GM21786 (cell line): ENCODE results near the gene ARHGEF17.

Experiments used
- ATAC-seq: cut with Tn5 transposase; IDR thresholded peaks from one replicate; pipeline ENCODE4 v1.9.1; 2021; ENCODE audit not compliant: unreplicated experiment

The ARHGEF17 gene

GRCh38 chr11:73331138-73331916 lies 23.3 kb downstream of the ARHGEF17 start:
- ATAC-seq: no peak

- ATAC-seq: no peak
Observed at GRCh38 chr11:73333173-73333572, 25.1 kb downstream of the ARHGEF17 start.

DNA sequence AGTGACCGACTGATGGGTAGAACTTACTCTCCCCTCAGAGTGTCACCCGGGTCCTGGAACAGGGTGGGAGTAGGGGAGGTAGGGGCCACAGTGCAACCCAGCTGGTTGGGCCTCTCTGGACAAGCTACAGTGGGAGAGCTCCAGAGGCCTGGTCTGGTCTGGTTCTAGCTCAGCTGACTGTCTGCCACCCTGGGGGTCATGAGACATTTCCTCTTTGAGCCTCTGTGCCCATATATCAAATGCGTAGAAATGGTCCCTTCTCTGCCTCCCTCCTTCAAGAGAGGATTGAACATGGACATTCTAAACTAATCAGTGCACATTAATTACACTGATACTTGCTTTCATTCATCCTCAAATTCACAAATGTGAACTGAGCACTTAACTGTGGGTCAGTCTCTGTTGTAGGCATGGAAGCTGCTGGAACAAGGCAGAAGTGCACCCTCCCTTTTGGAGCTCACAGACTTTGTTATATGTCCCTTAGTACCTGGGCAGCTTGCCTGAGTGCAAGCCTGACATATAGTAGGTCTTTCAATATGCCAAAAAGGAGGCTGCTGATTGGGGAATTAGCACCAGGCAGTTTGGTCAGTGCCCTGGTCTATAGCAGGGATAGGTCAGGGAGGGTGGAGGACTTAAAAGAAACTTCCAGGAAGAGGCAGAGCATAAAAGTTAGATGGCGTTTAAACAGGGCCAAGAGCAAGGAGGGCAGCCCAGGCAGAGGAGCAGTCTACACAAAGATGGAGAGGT lies 25.7 kb downstream of the ARHGEF17 start:
- no peak for ATAC-seq

GRCh38 chr11:73334384-73335203 lies 26.5 kb downstream of the ARHGEF17 start:
- ATAC-seq: no peak

DNA sequence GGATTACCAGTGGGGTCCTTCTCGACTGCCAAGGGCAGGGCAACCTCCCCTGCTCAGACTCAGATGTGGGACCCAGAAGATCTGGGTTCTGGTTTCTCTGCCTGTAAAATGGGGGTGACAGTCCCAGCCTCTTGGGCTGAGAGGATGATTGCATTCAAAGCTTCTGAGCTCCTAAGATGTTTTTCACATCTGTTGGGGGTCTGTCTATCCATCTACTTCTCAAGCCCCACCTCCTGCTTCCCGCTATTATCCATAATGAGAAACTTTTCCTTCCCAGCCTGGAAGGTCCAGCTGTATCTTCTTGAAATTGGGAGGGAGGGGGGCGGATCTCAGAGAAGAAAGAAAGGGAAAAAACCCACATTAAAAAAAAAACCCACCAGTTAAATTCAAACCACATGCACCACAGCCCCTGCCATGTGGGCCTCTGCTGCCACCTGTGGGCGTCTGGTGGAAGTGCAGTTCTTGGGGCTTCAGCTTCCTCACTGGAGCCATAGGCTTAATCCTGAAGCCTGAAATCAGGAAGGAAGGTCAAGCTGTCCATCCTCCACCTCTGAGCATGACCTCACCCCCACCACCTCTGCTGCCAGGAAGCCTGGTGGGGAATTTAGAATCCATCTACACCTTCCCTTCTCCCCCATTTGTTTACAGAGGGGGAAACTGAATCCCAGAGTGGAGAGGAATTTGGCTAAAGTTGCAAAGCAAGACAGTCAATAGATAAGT lies 27.3 kb downstream of the ARHGEF17 start:
- ATAC-seq: no peak

GRCh38 chr11:73337846-73338245 lies 29.8 kb downstream of the ARHGEF17 start:
- ATAC-seq: no peak

DNA sequence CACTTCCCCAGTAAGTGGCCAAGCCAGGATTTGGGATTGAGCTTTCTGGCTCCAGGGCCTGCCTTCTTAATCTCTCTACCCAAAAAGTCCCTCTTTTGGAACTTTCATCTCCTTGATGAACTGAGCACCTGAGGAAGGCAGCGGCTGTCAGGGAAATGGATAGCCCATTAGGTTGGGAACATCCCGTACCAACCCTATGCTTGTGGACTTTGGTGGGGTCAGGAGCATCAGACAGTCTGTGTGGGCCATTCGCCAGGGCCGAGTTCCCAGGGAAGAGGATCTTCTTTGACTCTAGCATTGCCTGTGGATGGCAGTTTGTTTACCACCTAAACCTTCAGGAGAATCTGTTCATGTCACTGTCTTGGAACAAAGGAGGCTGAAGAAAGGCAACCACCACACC lies 30.2 kb downstream of the ARHGEF17 start:
- no peak for ATAC-seq

DNA sequence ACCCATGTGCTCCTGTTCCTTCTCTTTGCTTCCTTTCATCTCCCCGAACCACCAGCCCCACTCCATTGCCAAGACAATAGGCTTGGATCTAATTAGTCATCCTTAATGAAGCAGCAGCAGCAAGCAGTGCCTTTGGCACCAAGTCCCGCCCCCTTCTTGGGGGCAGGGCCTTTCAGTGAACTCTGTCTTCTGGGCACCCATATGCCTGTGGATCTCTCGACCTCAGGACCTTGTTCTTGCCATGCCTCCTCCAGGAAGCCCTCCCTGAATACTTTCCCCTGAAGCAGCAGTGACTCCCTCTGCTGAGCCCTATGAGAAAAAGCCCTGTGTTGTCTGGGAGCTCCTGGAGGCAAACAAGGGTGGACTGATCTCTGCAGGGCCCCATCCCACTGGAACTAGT lies 32.1 kb downstream of the ARHGEF17 start:
- no peak for ATAC-seq

GRCh38 chr11:73342633-73343032 lies 34.6 kb downstream of the ARHGEF17 start:
- ATAC-seq: no peak

DNA sequence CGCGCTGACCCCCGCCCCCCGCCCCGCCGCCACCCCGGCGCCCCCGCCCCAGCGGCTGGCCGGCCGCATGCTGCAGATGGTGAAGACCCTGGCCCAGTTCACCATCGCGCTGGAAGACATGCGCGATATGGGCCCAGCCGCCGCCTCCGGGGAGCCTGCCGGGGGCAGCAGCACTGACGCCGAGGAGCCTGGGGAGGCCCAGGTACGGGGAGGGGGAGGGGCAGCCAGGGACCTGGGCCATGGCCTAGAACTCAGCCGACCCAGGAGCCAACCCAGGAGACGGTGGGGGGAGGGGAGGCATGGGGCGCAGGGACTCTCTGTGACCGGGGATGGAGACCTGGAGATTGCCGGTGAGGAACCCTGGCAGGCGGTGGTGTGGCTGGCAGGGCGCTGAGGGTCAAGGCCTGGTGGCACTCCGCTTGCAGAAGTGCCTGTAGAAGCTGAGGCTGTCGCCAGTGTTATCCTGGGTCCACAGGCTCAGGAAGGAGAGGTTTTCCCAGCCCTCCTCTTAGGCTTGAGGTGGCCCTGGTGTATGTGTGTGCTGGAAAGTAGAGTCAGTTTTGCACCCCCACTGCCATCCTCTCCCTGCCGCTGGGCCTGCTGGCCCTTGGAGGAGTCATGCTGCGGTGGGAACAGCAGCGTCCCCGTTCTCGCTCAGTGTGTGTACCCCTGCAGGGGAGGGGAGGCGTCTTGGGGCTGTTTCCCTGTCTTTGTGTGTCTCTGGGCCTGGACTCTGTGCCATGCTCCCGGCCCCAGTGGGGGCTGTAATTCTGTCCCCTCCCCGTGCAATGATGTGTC lies 35.2 kb downstream of the ARHGEF17 start:
- ATAC-seq: no peak

DNA sequence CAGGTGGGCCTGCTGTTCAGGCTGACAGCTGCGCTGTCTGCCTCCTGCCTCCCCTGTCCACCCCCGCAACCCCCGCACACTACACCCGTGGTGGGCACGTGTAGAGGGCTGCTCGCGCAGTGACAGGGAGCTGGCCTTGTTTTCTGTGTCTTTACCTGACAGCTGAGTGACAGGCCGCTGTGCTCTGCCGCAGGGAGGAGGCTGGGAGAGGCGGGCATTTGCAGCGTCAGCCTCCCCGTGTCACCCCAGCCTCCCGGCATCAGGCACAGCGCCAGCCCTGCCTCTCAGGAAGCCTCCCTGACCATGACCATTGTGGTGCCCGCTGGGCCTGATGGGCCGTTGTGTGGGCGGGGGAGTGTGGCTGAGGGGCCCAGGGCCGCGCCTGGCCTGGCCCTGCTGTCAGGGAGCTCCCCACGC lies 36.1 kb downstream of the ARHGEF17 start:
- no peak for ATAC-seq

GRCh38 chr11:73345481-73346160 lies 37.5 kb downstream of the ARHGEF17 start:
- ATAC-seq: no peak

DNA sequence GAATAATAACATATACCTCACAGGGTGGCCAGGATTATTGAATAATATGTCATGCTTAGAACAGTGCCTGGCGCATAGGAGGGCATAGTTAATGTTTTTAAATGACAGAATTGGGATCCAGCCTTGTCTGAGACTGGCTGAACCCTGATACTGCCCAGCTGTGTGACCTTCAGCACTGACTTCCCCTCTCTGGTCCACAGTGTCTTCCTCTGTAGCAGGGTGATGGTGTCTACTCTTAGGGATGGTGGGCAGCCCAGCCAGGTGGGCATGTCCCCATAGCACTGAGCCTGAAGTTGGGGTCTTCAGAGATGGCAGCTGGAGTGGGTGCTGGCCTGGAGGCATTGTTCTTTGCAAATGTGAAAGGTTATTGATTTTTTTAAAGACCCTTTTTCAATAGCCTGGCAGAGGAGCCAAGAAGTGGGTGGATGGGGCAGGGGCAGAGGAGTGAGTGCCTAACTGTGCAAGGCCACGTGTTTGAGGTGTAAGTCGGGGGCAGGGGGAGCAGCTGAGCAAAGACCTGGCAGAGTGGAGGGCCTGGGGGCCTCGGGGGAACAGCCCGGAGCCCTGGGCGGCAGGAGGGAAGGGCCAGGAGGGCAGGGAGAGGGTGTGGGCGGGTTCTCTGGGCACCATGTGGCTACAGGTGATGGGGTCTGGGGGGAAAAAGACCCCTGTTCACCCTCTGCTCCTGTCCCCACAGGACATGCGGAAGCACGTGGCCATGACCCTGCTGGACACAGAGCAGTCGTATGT lies 38.3 kb downstream of the ARHGEF17 start:
- ATAC-seq: no peak

DNA sequence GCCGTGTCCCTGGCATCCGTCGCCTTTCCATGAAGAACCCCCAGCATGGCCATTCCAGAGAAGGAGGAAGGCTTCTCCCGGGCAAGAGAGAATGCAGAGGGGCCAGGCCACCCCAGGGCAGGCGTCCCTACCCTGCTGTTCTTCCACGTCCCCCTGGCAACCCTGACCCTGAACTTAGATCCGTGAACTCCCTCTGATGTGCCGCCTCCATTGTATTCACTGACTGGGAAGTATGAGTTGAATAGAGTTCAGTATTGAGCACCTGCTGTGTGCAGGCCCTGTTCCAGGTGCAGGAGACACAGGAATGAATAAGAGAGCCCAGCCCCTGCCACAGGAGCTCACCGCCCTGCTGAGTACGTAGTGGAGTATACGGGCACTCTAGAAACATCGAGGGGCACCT lies 39.0 kb downstream of the ARHGEF17 start:
- ATAC-seq: no peak

- no peak for ATAC-seq
Observed at GRCh38 chr11:73348838-73349237, 40.8 kb downstream of the ARHGEF17 start.

DNA sequence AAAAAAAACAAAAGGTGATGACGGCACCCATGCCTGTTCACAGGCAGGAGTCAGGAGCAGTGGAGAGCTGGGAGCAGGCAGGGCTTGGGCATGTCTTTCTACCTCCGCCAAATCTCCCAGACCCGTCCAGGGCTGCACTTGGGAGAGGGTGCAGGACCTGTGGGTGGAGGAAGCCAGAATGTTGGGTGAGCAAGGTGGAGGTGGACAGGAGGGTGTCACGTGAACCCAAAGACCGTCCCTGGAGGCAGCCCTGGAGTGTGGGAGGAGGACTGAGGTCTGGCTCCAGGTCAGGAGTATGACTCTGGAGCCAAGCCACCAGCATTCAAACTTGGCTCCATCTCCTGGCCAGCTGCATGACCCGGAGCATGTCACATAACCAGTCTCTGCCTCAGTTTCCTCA lies 41.6 kb downstream of the ARHGEF17 start:
- no peak for ATAC-seq

DNA sequence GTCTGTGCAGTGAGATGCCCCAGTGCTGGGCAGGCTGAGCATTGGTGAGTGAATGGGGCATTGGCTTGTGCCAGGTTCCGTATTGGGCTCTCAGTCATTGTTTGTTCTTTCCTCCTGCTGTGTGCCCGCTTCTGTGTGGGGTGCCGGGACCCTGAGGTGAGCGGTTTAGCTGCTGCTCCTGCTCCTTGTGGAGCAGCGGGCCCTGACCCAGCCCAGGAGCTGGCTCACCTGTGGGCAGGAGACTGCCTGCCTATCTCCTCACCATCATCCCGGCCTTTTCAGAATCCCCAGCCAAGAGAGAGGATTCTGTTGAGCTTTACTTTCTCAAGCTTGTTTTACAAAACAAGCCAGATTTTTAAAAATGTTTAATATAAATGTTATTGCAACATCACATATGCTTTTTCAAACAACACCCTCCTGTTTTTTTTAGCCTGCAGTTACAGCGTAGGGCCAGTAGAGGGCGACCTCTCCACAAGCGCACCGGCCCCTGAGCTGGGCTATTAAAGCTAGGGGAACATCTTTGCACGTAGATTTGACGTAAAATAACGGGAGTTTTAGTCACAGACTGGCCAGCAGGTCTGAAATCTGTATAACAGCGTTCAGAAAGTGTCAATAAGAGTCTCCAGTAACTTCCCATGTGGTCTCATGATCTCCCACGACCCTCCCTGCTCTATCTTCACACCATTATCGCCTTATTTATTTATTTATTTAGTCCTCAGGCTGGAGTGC lies 43.0 kb downstream of the ARHGEF17 start:
- no peak for ATAC-seq

- ATAC-seq: no peak
Observed at GRCh38 chr11:73353422-73353821, 45.3 kb downstream of the ARHGEF17 start.
